HG03460 (cell line): ENCODE data around the gene HOXB6.

Experiments
- ATAC-seq: cut with Tn5 transposase; IDR thresholded peaks from one replicate; pipeline ENCODE4 v1.9.1; 2021; ENCODE audit not compliant: unreplicated experiment

HOXB6 gene

GRCh38 chr17:48568499-48569239 lies 36.1 kb downstream of the HOXB6 start:
- no peak for ATAC-seq

DNA sequence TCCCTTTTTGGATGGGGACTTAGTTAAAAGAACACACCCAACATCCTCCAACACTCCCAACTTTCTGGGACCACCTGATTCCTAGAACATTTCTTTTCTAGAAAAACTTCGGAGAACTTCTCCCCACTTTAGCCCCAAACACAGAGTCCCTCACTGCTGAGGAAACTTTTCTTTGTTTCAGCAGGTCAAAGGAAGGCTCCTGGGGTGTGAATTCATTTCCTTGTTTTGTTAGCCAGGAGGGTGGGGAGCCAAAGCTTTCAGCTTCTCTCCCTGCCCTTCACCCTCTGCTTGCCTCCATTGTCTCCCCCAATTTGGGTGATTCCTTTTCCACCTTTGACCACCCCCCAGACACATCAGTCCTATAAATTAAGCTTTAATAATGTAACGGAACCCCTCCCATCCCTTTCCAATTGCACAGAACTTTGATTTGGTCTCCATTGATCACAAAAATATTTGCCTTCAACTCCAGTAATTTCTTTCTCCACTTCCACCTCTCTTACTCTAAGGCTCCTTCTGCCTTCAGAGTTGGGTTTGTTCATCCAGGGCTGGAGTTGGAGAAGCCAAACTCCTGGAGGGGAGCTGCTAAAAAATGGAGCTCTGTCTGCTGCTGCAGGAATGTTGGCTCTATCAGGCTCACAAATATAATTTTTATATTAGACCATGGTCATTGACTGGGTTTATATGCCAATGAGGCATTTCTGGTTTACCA lies 37.0 kb downstream of the HOXB6 start:
- no peak for ATAC-seq

DNA sequence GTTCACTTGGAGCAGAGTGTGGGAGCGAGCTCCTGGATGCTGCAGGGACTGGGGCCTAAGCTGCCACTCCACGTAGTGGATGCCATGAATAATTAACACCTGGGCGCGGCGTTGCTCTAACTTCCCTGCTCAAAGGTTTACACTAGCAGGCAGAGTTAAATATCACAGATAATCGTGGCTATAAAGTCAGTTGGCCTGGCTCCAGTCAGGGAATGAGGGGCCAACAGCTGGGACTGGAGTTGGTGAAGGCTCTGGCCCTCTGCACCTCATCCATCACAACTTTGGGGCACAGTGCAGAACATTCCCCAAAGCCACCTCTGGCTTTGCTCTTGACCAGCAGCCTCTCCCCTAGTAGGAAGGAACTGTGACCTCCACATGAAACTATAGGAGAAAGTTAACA lies 37.6 kb downstream of the HOXB6 start:
- no peak for ATAC-seq

- no peak for ATAC-seq
Observed at GRCh38 chr17:48566717-48567116, 38.1 kb downstream of the HOXB6 start.

DNA sequence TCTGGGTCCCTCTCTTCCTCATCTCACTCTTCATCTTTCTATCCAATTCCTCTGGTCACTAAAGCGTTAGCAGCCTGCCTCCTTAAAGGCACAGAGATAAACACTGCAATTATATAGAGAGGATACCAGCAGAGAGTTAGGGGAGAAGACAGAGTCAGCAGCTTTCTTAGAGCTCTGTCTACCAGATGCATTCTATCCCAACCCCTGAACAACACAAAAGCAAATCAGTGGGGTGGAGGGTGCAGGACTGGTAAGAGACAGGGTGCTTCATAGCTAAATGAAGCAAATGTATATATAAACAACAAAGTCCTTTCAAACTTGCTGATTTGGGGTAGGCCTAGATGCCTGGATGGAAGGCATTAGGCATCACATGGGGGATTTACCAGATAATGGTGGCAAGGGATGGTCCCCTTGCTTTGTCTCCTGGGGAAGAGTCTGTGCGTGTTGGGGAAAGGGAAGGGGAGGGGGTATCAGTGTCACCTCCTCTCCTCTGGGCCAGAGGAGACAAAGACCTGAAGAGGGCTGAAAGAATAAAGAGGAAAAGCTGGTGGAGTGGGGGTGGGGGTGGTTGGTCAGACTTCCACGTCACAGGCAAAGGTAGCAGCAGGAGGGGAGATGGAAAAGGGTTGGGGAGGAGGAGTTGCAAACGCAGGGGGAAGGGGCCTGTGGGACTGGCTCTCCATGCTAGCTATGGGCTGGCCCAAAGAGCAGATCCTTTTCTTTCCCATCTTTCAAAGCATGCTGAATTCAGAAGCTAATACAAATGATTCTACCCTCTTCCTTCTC lies 38.7 kb downstream of the HOXB6 start:
- ATAC-seq, result no peak

DNA sequence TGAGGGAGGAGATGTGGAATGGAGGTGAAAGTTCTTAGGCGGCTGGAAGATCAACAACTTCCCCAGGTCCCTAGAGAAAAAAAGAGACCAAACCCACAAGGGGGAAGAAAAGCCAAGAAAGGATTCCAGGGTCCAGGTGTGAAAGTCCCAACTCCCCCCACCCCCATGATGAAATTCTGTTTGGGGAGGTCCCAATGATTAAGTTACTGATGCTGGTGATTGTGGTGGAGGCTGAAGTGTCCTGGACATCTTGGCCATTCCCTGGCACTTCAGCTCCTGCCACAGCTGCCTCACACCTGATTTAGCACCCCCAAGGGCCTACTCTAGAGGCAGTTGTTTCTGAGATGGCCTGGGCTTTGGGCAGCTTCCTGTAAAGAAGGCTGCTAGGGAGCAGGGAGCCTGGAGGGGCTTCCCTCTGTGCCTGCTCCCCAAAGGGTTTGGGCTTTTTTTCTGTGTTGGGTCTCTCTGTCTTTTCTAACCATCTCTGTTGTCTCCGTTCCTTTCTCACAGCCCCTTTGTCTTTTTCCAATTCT lies 39.7 kb downstream of the HOXB6 start:
- no peak for ATAC-seq

DNA sequence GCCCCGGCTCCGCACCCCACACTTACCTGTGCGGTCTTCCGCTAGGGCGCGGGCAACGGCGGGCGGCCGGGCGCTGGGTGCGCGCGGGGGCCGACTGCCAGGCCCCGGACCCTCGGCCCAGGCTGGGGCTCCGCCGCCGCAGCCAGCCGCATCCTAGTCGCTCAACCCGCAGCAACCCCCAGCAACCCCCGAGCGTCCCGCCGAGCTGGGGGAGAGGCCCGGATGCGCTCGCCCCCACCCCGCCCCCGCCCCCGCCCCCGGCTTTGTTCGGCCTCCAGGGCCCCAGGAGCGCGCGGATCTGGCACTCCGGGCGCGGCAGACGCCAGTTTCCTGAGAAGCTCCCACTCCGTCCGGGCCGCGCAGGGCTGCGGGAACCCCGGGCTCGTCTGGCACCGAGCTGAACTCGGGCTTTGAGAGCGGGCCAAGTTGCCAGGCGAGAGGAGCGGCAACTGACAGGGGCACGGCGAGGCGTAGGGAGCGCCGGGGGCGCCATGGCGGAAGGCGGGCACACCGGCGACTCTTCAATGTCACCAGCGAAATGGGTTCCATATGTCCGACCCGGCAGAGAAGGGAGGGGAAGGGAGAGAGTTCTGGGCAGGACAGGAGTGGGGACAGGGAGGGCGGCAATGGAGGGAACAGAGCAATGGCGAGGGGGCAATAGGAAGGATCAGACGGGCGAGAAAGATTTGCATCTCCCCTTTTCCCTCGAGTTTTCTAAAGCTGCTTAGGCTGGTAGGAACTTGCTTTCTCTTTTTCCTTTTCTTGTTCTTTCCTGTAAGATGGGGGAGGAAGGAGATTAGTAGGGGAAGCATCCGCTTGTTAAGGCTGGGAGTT lies 40.4 kb downstream of the HOXB6 start:
- no peak for ATAC-seq

DNA sequence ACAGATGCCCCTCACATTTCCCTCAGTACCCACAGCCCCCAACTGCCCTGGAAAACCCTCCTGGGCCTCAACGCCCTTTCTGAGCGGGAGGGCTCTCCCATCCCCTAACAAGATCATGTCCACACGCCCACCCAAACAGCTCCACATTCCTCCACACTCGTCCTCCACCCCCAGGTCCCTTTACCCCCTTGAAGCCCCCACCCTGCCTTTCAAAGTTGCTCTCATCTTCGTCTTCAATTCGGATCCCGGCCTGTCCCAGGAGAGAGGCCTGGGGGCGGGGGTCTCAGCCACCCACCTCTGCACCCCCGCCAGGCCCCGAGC lies 41.0 kb downstream of the HOXB6 start:
- ATAC-seq, result no peak

DNA sequence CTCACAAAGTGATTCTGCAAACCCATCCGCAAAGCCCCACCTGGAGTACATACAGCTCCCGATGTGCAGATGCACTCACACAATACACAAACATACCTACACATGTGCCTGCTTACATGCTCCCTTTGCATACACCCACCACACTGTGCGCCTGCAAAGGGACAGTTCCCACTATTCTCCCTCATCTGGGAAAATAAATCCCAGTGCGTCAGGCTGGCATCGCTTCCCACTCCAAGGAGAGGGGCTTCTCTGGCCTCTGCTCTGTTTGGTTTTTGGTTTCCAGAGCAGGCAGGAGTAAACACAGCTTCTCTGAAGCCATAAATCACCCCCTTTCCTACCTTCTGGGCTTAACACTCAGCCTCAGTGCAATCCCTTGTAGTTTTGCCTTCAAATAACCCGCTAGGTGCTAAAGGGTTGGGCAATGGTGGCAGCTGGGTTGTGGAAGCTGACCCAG lies 41.4 kb downstream of the HOXB6 start:
- no peak for ATAC-seq

GRCh38 chr17:48562934-48563333 lies 41.9 kb downstream of the HOXB6 start:
- no peak for ATAC-seq

DNA sequence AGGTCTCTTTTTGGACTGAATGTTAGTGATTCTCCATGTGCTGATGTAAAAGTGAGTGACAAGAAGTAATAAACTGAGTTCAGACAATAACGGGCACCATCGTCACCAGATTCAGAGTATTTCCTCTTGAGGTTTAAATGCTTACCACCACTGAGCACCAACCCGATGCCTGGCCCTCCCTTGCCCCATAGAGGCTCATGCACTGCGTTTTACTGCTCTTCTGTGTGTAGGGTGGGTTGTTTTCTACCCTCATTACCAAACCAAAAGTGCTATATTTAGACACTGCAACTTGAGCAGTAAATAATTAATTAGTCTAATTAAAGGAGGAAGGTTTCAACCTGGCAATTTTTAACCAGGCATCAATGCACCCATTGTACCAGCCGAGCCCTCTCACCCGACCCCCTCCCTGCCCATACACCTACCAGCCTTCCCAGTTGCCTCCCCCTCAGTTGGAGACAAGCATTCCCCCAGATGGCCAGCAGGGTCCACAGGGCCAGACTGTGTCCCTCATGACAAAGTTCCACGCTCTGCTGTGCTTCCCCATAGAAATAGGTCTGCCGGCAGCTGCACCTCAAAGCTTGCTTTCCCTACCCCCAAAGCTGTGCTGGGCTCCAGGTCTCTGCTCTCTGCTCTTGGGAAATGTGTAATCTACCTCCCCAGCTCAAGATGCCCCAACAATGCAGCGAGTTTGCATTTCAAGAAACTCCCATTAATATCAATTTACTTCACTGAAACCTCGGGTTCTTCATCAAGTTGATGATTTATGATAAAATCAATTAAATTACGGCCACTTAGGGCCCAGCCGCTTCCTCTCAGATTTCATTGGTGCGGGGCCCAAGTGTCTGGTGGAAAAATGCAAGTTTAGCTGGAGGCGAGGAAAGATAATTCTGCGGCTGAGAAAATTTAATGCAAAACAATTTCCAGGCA lies 42.6 kb downstream of the HOXB6 start:
- ATAC-seq, result peak; percentile 60

DNA sequence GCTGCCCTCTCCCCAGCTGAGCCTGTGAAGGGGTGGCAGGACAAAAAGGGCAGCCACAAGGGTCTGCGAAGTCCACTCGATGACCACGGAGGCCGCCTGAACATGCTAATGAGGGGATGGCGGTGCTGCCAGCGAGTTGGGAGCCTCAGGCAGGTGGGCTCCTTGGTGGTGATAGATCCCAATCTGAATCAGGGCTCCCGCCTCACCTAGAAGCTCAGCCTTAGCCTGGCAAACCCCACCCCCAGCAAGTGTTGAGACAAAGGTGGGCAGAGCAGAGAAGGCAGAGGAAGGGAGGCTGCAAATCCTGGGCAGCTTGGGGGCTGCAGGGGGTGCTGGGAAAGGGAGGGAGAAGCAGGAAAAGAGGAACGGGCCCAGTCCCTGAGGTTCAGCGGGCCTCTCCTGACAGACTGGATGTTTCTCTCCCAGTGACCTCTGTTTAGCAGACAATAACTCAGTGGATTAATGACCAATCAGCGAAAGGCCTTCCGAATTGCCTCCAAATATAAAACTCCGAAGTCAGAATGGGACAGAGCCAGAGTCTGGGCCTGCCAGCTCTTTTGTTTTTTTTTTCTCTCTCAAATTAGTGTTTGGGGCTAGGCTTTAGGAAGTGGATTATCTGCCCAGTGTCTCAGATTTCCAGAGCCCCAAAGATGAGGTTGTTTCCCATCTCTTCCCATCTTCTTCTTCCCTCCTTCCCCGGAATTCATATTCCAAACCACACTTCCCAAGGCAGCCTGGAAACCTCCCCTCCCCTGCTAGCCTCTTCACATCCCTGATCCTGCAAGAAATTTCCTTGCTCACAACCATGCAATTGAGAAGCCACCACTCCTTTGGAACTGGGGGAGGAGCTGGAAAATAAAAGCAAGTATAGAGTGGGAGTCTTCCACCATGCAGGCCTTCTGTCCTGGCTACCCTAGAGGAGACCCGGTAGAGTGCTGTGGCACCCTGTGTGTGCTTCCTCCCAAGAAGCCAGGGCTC lies 44.7 kb downstream of the HOXB6 start:
- no peak for ATAC-seq

GRCh38 chr17:48559122-48559839 lies 45.5 kb downstream of the HOXB6 start:
- no peak for ATAC-seq

DNA sequence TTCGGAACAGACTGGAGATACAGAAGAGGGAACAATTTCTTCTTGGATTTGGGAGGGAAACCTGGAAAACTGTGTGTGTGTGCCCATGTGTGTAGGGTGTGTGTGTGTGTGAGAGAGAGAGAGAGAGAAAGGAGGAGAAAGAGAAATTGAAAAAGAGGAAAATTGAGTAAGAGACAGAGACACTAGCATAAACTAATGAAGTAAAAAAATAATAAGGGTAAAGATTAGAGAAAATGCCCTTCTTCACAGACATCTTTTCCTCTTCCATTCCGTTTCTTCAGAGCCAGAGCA lies 46.0 kb downstream of the HOXB6 start:
- no peak for ATAC-seq

DNA sequence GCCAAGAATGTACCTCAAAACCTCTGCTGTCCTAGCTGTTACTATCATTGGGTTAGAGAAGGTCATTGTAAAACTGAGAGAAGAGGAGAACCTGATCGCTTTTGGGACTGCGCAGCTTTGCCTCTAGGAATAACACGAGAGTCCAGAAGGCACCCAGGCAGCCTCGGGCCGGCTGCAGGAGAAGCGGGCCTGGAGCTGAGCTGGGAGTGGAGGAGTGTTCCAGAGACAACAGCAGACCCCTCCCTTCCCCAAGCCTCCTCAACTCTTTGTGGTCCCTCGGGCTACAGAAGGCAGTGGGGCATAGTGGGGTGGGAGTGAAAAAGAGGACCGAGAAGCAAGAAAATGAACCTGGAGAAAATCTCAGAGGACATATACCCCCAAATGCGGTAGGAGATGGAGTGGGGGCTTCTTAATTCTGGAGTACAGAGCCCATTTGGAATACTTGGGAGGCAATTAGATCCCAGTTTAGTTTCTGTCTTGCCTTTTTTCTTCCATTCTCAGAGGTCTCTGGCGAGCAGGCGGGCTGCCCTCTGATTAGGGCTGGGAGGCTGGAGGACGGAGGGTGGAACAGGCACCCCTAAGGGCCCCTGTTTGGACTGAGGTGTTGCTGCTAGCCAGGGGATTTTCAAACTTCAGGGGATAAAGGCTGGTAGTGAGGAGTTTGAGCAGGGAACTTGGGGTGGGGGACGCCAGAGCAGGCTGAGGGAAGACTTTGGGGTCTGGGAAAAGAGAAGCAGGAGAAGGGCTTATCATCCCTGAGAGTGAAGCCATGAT lies 46.5 kb downstream of the HOXB6 start:
- no peak for ATAC-seq

DNA sequence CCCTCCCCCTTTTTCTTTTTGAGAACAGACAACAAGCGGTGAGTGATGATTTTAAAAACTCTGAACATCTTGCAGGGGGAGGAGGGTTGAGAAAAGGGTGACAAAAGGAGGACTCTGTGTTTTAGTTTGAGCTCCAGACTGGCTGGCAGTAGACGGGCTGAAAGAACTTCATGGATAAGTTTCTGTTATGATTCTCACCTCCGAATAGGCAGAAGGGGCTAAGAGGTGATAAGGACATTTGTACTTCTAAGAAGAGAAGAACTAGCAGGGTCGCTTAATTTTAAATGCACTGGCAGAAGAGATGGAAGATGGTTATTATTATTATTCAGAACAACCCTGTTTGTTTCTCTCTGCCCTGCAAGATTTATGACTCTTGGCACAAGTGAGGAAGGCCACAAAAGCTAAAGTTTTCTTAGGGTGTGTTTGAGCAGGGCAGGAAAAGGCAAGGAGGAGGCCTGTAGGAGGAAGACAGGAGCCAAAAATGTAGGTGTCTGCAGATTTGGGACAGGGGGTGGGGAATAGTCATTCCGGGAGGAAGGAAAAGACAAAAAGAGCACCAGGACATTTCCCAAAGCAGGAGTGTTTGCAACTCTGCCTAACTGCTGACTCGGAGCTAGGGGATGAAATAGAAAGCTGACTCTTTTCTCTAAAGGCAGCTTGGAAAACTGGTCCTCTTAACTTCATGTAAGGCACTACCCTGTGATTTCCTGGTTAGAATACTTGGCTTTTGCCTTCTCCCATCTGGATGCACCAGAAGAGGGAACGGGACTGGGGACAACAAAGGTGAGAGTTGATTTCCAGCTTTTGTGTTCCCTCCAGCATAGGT lies 48.0 kb downstream of the HOXB6 start:
- ATAC-seq, result no peak

- no peak for ATAC-seq
Observed at GRCh38 chr17:48556229-48556575, 48.6 kb downstream of the HOXB6 start.
